GM23338 (cell line): ENCODE results near the gene PSMB8. TPM values are rescaled to one million over a fixed set of nuclear protein-coding genes. Genes with fewer than 3 reads are reported as not detected.

Source experiments
- ATAC-seq: fragments of 200-7000 bp; cut with Tn5 transposase; 3 replicates; pipeline ENCODE4 v1.9.1; 2020
- DNase-seq: peaks from one replicate; pipeline ENCODE4 v3.0.0-alpha.2; 2015; ENCODE audit warnings: low spot score
- H2AFZ ChIP-seq: fragments of 200-600 bp; sonication (generic); 2 replicates; pipeline ENCODE4 v1.8.0; 2016; ENCODE audit warnings: antibody characterized with exemption, mild to moderate bottlenecking, moderate library complexity
- H3F3A ChIP-seq: fragments of 200-600 bp; sonication (generic); replicated peaks from 2 replicates; pipeline ENCODE4 v1.8.0; 2017; ENCODE audit warnings: antibody characterized with exemption, mixed run types, low read depth
- H3K27ac ChIP-seq: fragments of 200-600 bp; sonication (generic); 2 replicates; pipeline ENCODE4 v1.6.1; 2016; ENCODE audit warnings: low read depth
- H3K27me3 ChIP-seq: fragments of 200-600 bp; sonication (generic); 2 replicates; pipeline ENCODE4 v1.8.0; 2016; ENCODE audit warnings: mild to moderate bottlenecking, mixed run types, moderate library complexity; ENCODE audit not compliant: insufficient read depth
- H3K36me3 ChIP-seq: fragments of 200-600 bp; sonication (generic); 2 replicates; pipeline ENCODE4 v1.8.0; 2016; ENCODE audit warnings: mild to moderate bottlenecking; ENCODE audit not compliant: insufficient read depth
- H3K4me1 ChIP-seq: fragments of 200-600 bp; sonication (generic); 2 replicates; pipeline ENCODE4 v1.8.0; 2016; ENCODE audit warnings: mild to moderate bottlenecking, moderate library complexity; ENCODE audit not compliant: insufficient read depth
- H3K4me2 ChIP-seq: fragments of 200-600 bp; sonication (generic); 2 replicates; pipeline ENCODE4 v1.7.1; 2017; ENCODE audit warnings: mixed run types
- H3K4me3 ChIP-seq: fragments of 200-600 bp; sonication (generic); 2 replicates; pipeline ENCODE4 v1.6.1; 2016; ENCODE audit warnings: mixed run types
- H3K79me2 ChIP-seq: fragments of 200-600 bp; sonication (generic); replicated peaks from 2 replicates; pipeline ENCODE4 v1.8.0; 2017; ENCODE audit warnings: mild to moderate bottlenecking; ENCODE audit not compliant: insufficient read depth
- H3K9me2 ChIP-seq: fragments of 200-600 bp; sonication (generic); 2 replicates; pipeline ENCODE4 v1.8.0; 2017; ENCODE audit not compliant: insufficient read depth
- H4K20me1 ChIP-seq: fragments of 200-600 bp; sonication (generic); replicated peaks from 2 replicates; pipeline ENCODE4 v1.8.0; 2017; ENCODE audit warnings: mild to moderate bottlenecking; ENCODE audit not compliant: insufficient read depth
- H3K27ac Mint-ChIP-seq: 2 replicates; pipeline ENCODE4 v1.8.0; 2020; ENCODE audit warnings: inconsistent platforms, mild to moderate bottlenecking, moderate library complexity, mixed read lengths
- H3K27me3 Mint-ChIP-seq: 3 replicates; pipeline ENCODE4 v1.8.0; 2022; ENCODE audit warnings: low read depth, mild to moderate bottlenecking, moderate library complexity, mixed read lengths, inconsistent platforms; ENCODE audit not compliant: insufficient read depth, poor library complexity
- H3K36me3 Mint-ChIP-seq: 3 replicates; pipeline ENCODE4 v1.8.0; 2021; ENCODE audit warnings: low read depth, mild to moderate bottlenecking, inconsistent platforms, moderate library complexity, mixed read lengths
- H3K4me1 Mint-ChIP-seq: 3 replicates; pipeline ENCODE4 v1.8.0; 2020; ENCODE audit warnings: mild to moderate bottlenecking, inconsistent platforms, mixed read lengths
- H3K4me3 Mint-ChIP-seq: 3 replicates; pipeline ENCODE4 v1.8.0; 2021; ENCODE audit warnings: moderate library complexity, mild to moderate bottlenecking, inconsistent platforms, mixed read lengths
- H3K9me3 Mint-ChIP-seq: 3 replicates; pipeline ENCODE4 v1.8.0; 2020; ENCODE audit warnings: moderate library complexity, mild to moderate bottlenecking, inconsistent platforms, mixed read lengths
- CREB1 ChIP-seq: fragments of 250-450 bp; sonication (Bioruptor Pico); IDR thresholded peaks from 2 replicates; pipeline ENCODE4 v1.5.0; 2020; ENCODE audit warnings: low read depth, mild to moderate bottlenecking, moderate library complexity
- CTCF ChIP-seq, 2 experiments: fragments of 200-600 bp in 1 of 2; sonication (generic) in 1 of 2; conservative IDR thresholded peaks; 2 replicates each; pipeline versions ENCODE4 v1.5.1 to v1.6.1; 2016 to 2017; ENCODE audit warnings: antibody characterized with exemption in 2 of 2, low read depth in 2 of 2, mild to moderate bottlenecking in 2 of 2, moderate library complexity in 1 of 2
- ETS1 ChIP-seq: IDR thresholded peaks from 2 replicates; pipeline ENCODE4 v1.6.1; 2016; ENCODE audit warnings: antibody characterized with exemption
- EZH2 ChIP-seq: fragments of 200-600 bp; sonication (generic); IDR thresholded peaks from one replicate; pipeline ENCODE4 v1.8.0; 2017; ENCODE audit warnings: antibody characterized with exemption, mild to moderate bottlenecking, low read depth; ENCODE audit not compliant: unreplicated experiment
- EZH2phosphoT487 ChIP-seq: fragments of 200-600 bp; sonication (generic); IDR thresholded peaks from one replicate; pipeline ENCODE4 v1.8.1; 2018; ENCODE audit warnings: antibody characterized with exemption; ENCODE audit not compliant: unreplicated experiment
- NANOG ChIP-seq: IDR thresholded peaks from 2 replicates; pipeline ENCODE4 v1.6.1; 2016; ENCODE audit warnings: antibody characterized with exemption, borderline replicate concordance
- REST ChIP-seq: IDR thresholded peaks from one replicate; pipeline ENCODE4 v1.6.1; 2018; ENCODE audit warnings: antibody characterized with exemption; ENCODE audit not compliant: unreplicated experiment
- STAT1 ChIP-seq: IDR thresholded peaks from one replicate; pipeline ENCODE4 v1.6.1; 2016; ENCODE audit warnings: antibody characterized with exemption; ENCODE audit not compliant: unreplicated experiment
- ZNF114 ChIP-seq: fragments of 250-450 bp; sonication (Bioruptor Pico); IDR thresholded peaks from 2 replicates; pipeline ENCODE4 v1.5.0; 2020; ENCODE audit warnings: mild to moderate bottlenecking, moderate library complexity
- ZNF331 ChIP-seq: fragments of 250-450 bp; sonication (Bioruptor Pico); IDR thresholded peaks from 2 replicates; pipeline ENCODE4 v1.5.0; 2020; ENCODE audit warnings: low read depth, mild to moderate bottlenecking, moderate library complexity
- polyA plus RNA-seq: library from polyadenylated mRNA; unstranded; fragments of >200 nt; fragmentation: Nextera tagmentation; extraction: Ambion mirVana; gene quantifications from 2 replicates; pipeline ENCODE4 v1.2.1, GENCODE V29; 2016
- total RNA-seq: library from RNA; depleted of rRNA; stranded (reverse); fragments of >200 nt; shearing (Covaris generic); gene quantifications from 2 replicates; pipeline ENCODE4 v1.2.3, GENCODE V29; 2014

The PSMB8 gene
- total and polyA plus RNA-seq, 2 experiments from 2014 or later, result 16.5 to 27.6 TPM

GRCh38 chr6:32889533-32889932 is 45.7 kb upstream of the PSMB8 start:
- no peak overlapping the region for H3K4me3 Mint-ChIP-seq
- H3K9me3 Mint-ChIP-seq, result no peaks in the 10 kb centered on the region; the same call in 2 of the 3 replicates
- no peaks in the 10 kb centered on the region for H3K9me2 ChIP-seq
- no peak overlapping the region for H3K4me3 ChIP-seq
- no peaks in the 10 kb centered on the region for H3K79me2 ChIP-seq
- H2AFZ ChIP-seq, result no peak overlapping the region
- H3K27me3 ChIP-seq, result no peaks in the 10 kb centered on the region
- peaks cover 9% of the 10 kb centered on the region for H3K27me3 Mint-ChIP-seq
- H3K27ac ChIP-seq, result no peak overlapping the region
- TF ChIP-seq CTCF (conservative IDR thresholded peaks at IDR 0.05; ENCODE audit: low read depth in 2 of 2) (no peak), STAT1 (no peak), ZNF114 (CRISPR knock-in tag) (no peak), EZH2phosphoT487 (no peak), ETS1 (no peak)
- no peak for DNase-seq
- no peaks in the 10 kb centered on the region for H4K20me1 ChIP-seq
- no peak overlapping the region for H3K27ac Mint-ChIP-seq
- no peak for ATAC-seq
- no peaks in the 10 kb centered on the region for H3K36me3 Mint-ChIP-seq
- H3K4me2 ChIP-seq, result no peak overlapping the region
- no peaks in the 10 kb centered on the region for H3K36me3 ChIP-seq
- no peaks in the 10 kb centered on the region for H3K4me1 ChIP-seq
- 0 out of 3 replicates have a peak, but pooled peaks cover 2% of the 10 kb centered on the region for H3K4me1 Mint-ChIP-seq
- no peaks in the 10 kb centered on the region for H3F3A ChIP-seq

GRCh38 chr6:32888576-32888975 is 44.7 kb upstream of the PSMB8 start:
- H3K4me1 ChIP-seq, result no peaks in the 10 kb centered on the region
- H3K27me3 ChIP-seq, result no peaks in the 10 kb centered on the region
- Mint-ChIP-seq H3K27me3 (peaks cover 7% of the 10 kb centered on the region), H3K4me3 (no peak overlapping the region; the same call in 2 of the 3 replicates), H3K27ac (no peak overlapping the region), H3K4me1 (0 out of 3 replicates have a peak, but pooled peaks cover 2% of the 10 kb centered on the region), H3K36me3 (no peaks in the 10 kb centered on the region), H3K9me3 (no peaks in the 10 kb centered on the region)
- H3K4me3 ChIP-seq, result no peak overlapping the region
- no peaks in the 10 kb centered on the region for H3K79me2 ChIP-seq
- H3K36me3 ChIP-seq, result no peaks in the 10 kb centered on the region
- ATAC-seq (no peak), DNase-seq (no peak)
- H3K4me2 ChIP-seq, result no peak overlapping the region
- H3K9me2 ChIP-seq, result no peaks in the 10 kb centered on the region
- no peak overlapping the region for H2AFZ ChIP-seq
- no peaks in the 10 kb centered on the region for H4K20me1 ChIP-seq
- H3K27ac ChIP-seq, result no peak overlapping the region
- H3F3A ChIP-seq, result no peaks in the 10 kb centered on the region
- TF ChIP-seq EZH2 (no peak), STAT1 (no peak), CTCF (conservative IDR thresholded peaks at IDR 0.05; ENCODE audit: low read depth in 2 of 2) (no peak), NANOG (no peak), REST (no peak), EZH2phosphoT487 (no peak), ETS1 (no peak), CREB1 (CRISPR knock-in tag) (no peak), ZNF331 (CRISPR knock-in tag) (no peak)
